ENCODE results near the gene SMG5.

Gene SMG5

GRCh38 chr1:156291226-156292061, 8.8 kb upstream of the SMG5 start:
- Mint-ChIP-seq H3K4me3 (peak overlapping the region; percentile 49), H3K36me3 (ENCODE audit: low read depth) (peaks cover 6% of the 10 kb centered on the region), H3K27me3 (no peaks in the 10 kb centered on the region), H3K27ac (peak overlapping the region; percentile 27), H3K4me1 (peaks cover 18% of the 10 kb centered on the region), H3K9me3 (no peaks in the 10 kb centered on the region)
- peak; percentile 29 for DNase-seq
- no peak for ATAC-seq

GRCh38 chr1:156289857-156290256, 7.2 kb upstream of the SMG5 start:
- Mint-ChIP-seq H3K36me3 (ENCODE audit: low read depth) (peaks cover 7% of the 10 kb centered on the region), H3K4me3 (no peak overlapping the region), H3K27ac (no peak overlapping the region)

GRCh38 chr1:156286061-156286460, 3.4 kb upstream of the SMG5 start:
- Mint-ChIP-seq H3K4me1 (peaks cover 21% of the 10 kb centered on the region), H3K9me3 (no peaks in the 10 kb centered on the region), H3K4me3 (no peak overlapping the region), H3K27ac (no peak overlapping the region), H3K27me3 (no peaks in the 10 kb centered on the region), H3K36me3 (ENCODE audit: low read depth) (peaks cover 11% of the 10 kb centered on the region)
- ATAC-seq (no peak), DNase-seq (no peak)

More at GRCh38 chr1:156289857-156290256, 7.2 kb upstream of the SMG5 start:
- DNase-seq: no peak
- no peak for ATAC-seq
- no peaks in the 10 kb centered on the region for H3K9me3 Mint-ChIP-seq
- H3K27me3 Mint-ChIP-seq: no peaks in the 10 kb centered on the region
- peaks cover 9% of the 10 kb centered on the region for H3K4me1 Mint-ChIP-seq

GRCh38 chr1:156285437-156285836, 2.8 kb upstream of the SMG5 start:
- Mint-ChIP-seq H3K4me3 (no peak overlapping the region), H3K27me3 (no peaks in the 10 kb centered on the region), H3K4me1 (peaks cover 27% of the 10 kb centered on the region), H3K36me3 (ENCODE audit: low read depth) (peaks cover 15% of the 10 kb centered on the region), H3K9me3 (no peaks in the 10 kb centered on the region), H3K27ac (no peak overlapping the region)
- DNase-seq (no peak), ATAC-seq (no peak)

- no peaks in the 10 kb centered on the region for H3K27me3 Mint-ChIP-seq
- H3K27ac Mint-ChIP-seq: no peak overlapping the region
- no peaks in the 10 kb centered on the region for H3K9me3 Mint-ChIP-seq
- H3K4me3 Mint-ChIP-seq: no peak overlapping the region
- peaks cover 34% of the 10 kb centered on the region for H3K4me1 Mint-ChIP-seq
- H3K36me3 Mint-ChIP-seq (ENCODE audit: low read depth): peaks cover 19% of the 10 kb centered on the region
- ATAC-seq (no peak), DNase-seq (no peak)
Measured at GRCh38 chr1:156284757-156285156, 2.1 kb upstream of the SMG5 start.

- H3K9me3 Mint-ChIP-seq: no peaks in the 10 kb centered on the region
- DNase-seq (no peak), ATAC-seq (no peak)
- peak within 1 kb of the TSS; percentile 90 for H3K27ac Mint-ChIP-seq
- peaks cover 21% of the 10 kb centered on the region for H3K36me3 Mint-ChIP-seq (ENCODE audit: low read depth)
- H3K27me3 Mint-ChIP-seq: no peaks in the 10 kb centered on the region
- H3K4me1 Mint-ChIP-seq: peaks cover 37% of the 10 kb centered on the region
- H3K4me3 Mint-ChIP-seq: peak within 1 kb of the TSS; percentile 95
Measured at GRCh38 chr1:156284112-156284511, 1.5 kb upstream of the SMG5 start, which contains the start of gene TMEM79. TMEM79 (plus strand) TSS chr1:156284325; CDS start chr1:156285227, 902 bp downstream.

- peak overlapping the region; percentile 95 for H3K4me3 Mint-ChIP-seq
- H3K36me3 Mint-ChIP-seq (ENCODE audit: low read depth): peaks cover 22% of the 10 kb centered on the region
- peaks cover 37% of the 10 kb centered on the region for H3K4me1 Mint-ChIP-seq
- no peaks in the 10 kb centered on the region for H3K27me3 Mint-ChIP-seq
- no peak for DNase-seq
- ATAC-seq: no peak
- H3K27ac Mint-ChIP-seq: peak overlapping the region; percentile 90
- H3K9me3 Mint-ChIP-seq: no peaks in the 10 kb centered on the region
Measured at GRCh38 chr1:156283521-156283920, 896 bp upstream of the SMG5 start.

GRCh38 chr1:156281693-156282478, 739 bp downstream of the SMG5 start:
- peak; percentile 18 for ATAC-seq
- Mint-ChIP-seq H3K4me1 (peaks cover 37% of the 10 kb centered on the region), H3K27me3 (no peaks in the 10 kb centered on the region), H3K4me3 (peak overlapping the region; percentile 95), H3K9me3 (no peaks in the 10 kb centered on the region), H3K27ac (peak overlapping the region; percentile 90), H3K36me3 (ENCODE audit: low read depth) (peaks cover 35% of the 10 kb centered on the region)
- peak; percentile 50 for DNase-seq

GRCh38 chr1:156281281-156281680, 1.3 kb downstream of the SMG5 start:
- no peaks in the 10 kb centered on the region for H3K27me3 Mint-ChIP-seq
- H3K27ac Mint-ChIP-seq: peak overlapping the region; percentile 90
- no peaks in the 10 kb centered on the region for H3K9me3 Mint-ChIP-seq
- H3K4me1 Mint-ChIP-seq: peaks cover 37% of the 10 kb centered on the region
- peak overlapping the region; percentile 95 for H3K4me3 Mint-ChIP-seq
- ATAC-seq (peak; percentile 83), DNase-seq (peak; percentile 64)
- peaks cover 39% of the 10 kb centered on the region for H3K36me3 Mint-ChIP-seq (ENCODE audit: low read depth)

- H3K36me3 Mint-ChIP-seq (ENCODE audit: low read depth): peaks cover 51% of the 10 kb centered on the region
- H3K27me3 Mint-ChIP-seq: no peaks in the 10 kb centered on the region
Measured at GRCh38 chr1:156279837-156280236, 2.8 kb downstream of the SMG5 start.

GRCh38 chr1:156276966-156277381, 5.7 kb downstream of the SMG5 start:
- DNase-seq: no peak
- peaks cover 23% of the 10 kb centered on the region for H3K4me1 Mint-ChIP-seq

More at GRCh38 chr1:156279837-156280236, 2.8 kb downstream of the SMG5 start:
- ATAC-seq: no peak
- peak overlapping the region; percentile 95 for H3K4me3 Mint-ChIP-seq
- DNase-seq: no peak
- H3K9me3 Mint-ChIP-seq: no peaks in the 10 kb centered on the region
- peaks cover 35% of the 10 kb centered on the region for H3K4me1 Mint-ChIP-seq
- peak overlapping the region; percentile 42 for H3K27ac Mint-ChIP-seq

GRCh38 chr1:156276532-156276931, 6.1 kb downstream of the SMG5 start:
- peaks cover 81% of the 10 kb centered on the region for H3K36me3 Mint-ChIP-seq (ENCODE audit: low read depth)
- no peak for DNase-seq
- H3K27ac Mint-ChIP-seq: no peak overlapping the region
- no peaks in the 10 kb centered on the region for H3K27me3 Mint-ChIP-seq
- no peaks in the 10 kb centered on the region for H3K9me3 Mint-ChIP-seq
- H3K4me3 Mint-ChIP-seq: no peak overlapping the region
- ATAC-seq: no peak
- H3K4me1 Mint-ChIP-seq: peaks cover 21% of the 10 kb centered on the region

More at GRCh38 chr1:156276966-156277381, 5.7 kb downstream of the SMG5 start:
- peaks cover 77% of the 10 kb centered on the region for H3K36me3 Mint-ChIP-seq (ENCODE audit: low read depth)
- no peak overlapping the region for H3K27ac Mint-ChIP-seq
- H3K9me3 Mint-ChIP-seq: no peaks in the 10 kb centered on the region
- no peak overlapping the region for H3K4me3 Mint-ChIP-seq
- no peaks in the 10 kb centered on the region for H3K27me3 Mint-ChIP-seq
- no peak for ATAC-seq

GRCh38 chr1:156270314-156270713, 12.3 kb downstream of the SMG5 start:
- H3K36me3 Mint-ChIP-seq (ENCODE audit: low read depth): peaks cover 69% of the 10 kb centered on the region
- no peaks in the 10 kb centered on the region for H3K9me3 Mint-ChIP-seq
- H3K27me3 Mint-ChIP-seq: no peaks in the 10 kb centered on the region
- H3K4me1 Mint-ChIP-seq: no peaks in the 10 kb centered on the region
- no peak for ATAC-seq
- DNase-seq: no peak
- H3K27ac Mint-ChIP-seq: no peak overlapping the region
- no peak overlapping the region for H3K4me3 Mint-ChIP-seq

GRCh38 chr1:156268336-156268735, 14.3 kb downstream of the SMG5 start:
- H3K27me3 Mint-ChIP-seq: no peaks in the 10 kb centered on the region
- peaks cover 62% of the 10 kb centered on the region for H3K36me3 Mint-ChIP-seq (ENCODE audit: low read depth)
- H3K9me3 Mint-ChIP-seq: no peaks in the 10 kb centered on the region
- no peak for ATAC-seq
- no peak for DNase-seq
- H3K4me3 Mint-ChIP-seq: no peak overlapping the region
- no peaks in the 10 kb centered on the region for H3K4me1 Mint-ChIP-seq
- no peak overlapping the region for H3K27ac Mint-ChIP-seq

GRCh38 chr1:156266051-156266450, 16.6 kb downstream of the SMG5 start:
- H3K27ac Mint-ChIP-seq: no peak overlapping the region
- no peak overlapping the region for H3K4me3 Mint-ChIP-seq
- H3K4me1 Mint-ChIP-seq: peaks cover 6% of the 10 kb centered on the region
- H3K9me3 Mint-ChIP-seq: no peaks in the 10 kb centered on the region
- DNase-seq: no peak
- ATAC-seq: no peak
- peaks cover 53% of the 10 kb centered on the region for H3K36me3 Mint-ChIP-seq (ENCODE audit: low read depth)
- no peaks in the 10 kb centered on the region for H3K27me3 Mint-ChIP-seq

All from activated naive CD8-positive, alpha-beta T cell treated with anti-CD3 and anti-CD28 coated beads, Interleukin-2, amount 50 U/mL, for 24 hours (primary cell).